HepG2 (cell line): Measurements from ENCODE around the gene BCAS1. TPM values are rescaled to one million over a fixed set of nuclear protein-coding genes. Genes with fewer than 3 reads are reported as not detected.
A peak's percentile ranks its signal among the peaks of the same experiment; 100 is the strongest.

Experiments used
- CREM ChIP-seq, 2 experiments: sonication (generic) in 1 of 2; formaldehyde crosslinking in 1 of 2; IDR thresholded peaks; 2 replicates each; pipeline versions ENCODE4 v1.4.0 to v1.6.1; 2016 to 2020; ENCODE audit warnings: antibody characterized with exemption in 1 of 2, mild to moderate bottlenecking in 1 of 2, missing genetic modification reagents in 1 of 2
- HNRNPK ChIP-seq: fragments of 200-400 bp; formaldehyde crosslinking; IDR thresholded peaks from 2 replicates; pipeline ENCODE4 v1.6.1; 2018; ENCODE audit warnings: low read length, low read depth, moderate library complexity, mild to moderate bottlenecking; ENCODE audit not compliant: poor library complexity, severe bottlenecking
- HOXA3 ChIP-seq: sonication (generic); formaldehyde crosslinking; IDR thresholded peaks from 2 replicates; pipeline ENCODE4 v1.5.0; 2020; ENCODE audit warnings: missing genetic modification reagents
- MTF2 ChIP-seq: sonication (generic); formaldehyde crosslinking; IDR thresholded peaks from 2 replicates; pipeline ENCODE4 v1.5.0; 2020; ENCODE audit warnings: missing genetic modification reagents, borderline replicate concordance
- PAX8 ChIP-seq: sonication (generic); formaldehyde crosslinking; IDR thresholded peaks from 2 replicates; pipeline ENCODE4 v1.8.0; 2022; ENCODE audit warnings: mild to moderate bottlenecking, missing genetic modification reagents, borderline replicate concordance
- PCBP1 ChIP-seq: fragments of 200-400 bp; formaldehyde crosslinking; IDR thresholded peaks from 2 replicates; pipeline ENCODE4 v1.6.1; 2017; ENCODE audit warnings: mild to moderate bottlenecking, low read depth, low read length, borderline replicate concordance
- SAP130 ChIP-seq: IDR thresholded peaks from 2 replicates; pipeline ENCODE4 v1.6.1; 2016; ENCODE audit warnings: low read depth
- STAG1 ChIP-seq: sonication (generic); formaldehyde crosslinking; IDR thresholded peaks from 2 replicates; pipeline ENCODE4 v1.4.0; 2020; ENCODE audit warnings: missing genetic modification reagents
- ZBTB20 ChIP-seq: sonication (generic); formaldehyde crosslinking; IDR thresholded peaks from 2 replicates; pipeline ENCODE4 v1.8.1; 2023; ENCODE audit warnings: missing genetic modification reagents, low read depth, mild to moderate bottlenecking, borderline replicate concordance
- ZNF264 ChIP-seq: sonication (generic); formaldehyde crosslinking; IDR thresholded peaks from 2 replicates; pipeline ENCODE4 v1.4.0; 2020; ENCODE audit warnings: missing genetic modification reagents
- ZNF333 ChIP-seq: sonication (generic); formaldehyde crosslinking; IDR thresholded peaks from 2 replicates; pipeline ENCODE4 v1.4.0; 2020; ENCODE audit warnings: mild to moderate bottlenecking, missing genetic modification reagents, borderline replicate concordance
- ZNF354B ChIP-seq: sonication (generic); formaldehyde crosslinking; IDR thresholded peaks from 2 replicates; pipeline ENCODE4 v1.8.0; 2022; ENCODE audit warnings: mild to moderate bottlenecking, missing genetic modification reagents
- ZNF430 ChIP-seq: sonication (generic); formaldehyde crosslinking; IDR thresholded peaks from 2 replicates; pipeline ENCODE4 v1.9.0; 2021; ENCODE audit warnings: mild to moderate bottlenecking, missing genetic modification reagents
- ZNF780A ChIP-seq: sonication (generic); formaldehyde crosslinking; IDR thresholded peaks from 2 replicates; pipeline ENCODE4 v1.8.0; 2022; ENCODE audit warnings: mild to moderate bottlenecking, missing genetic modification reagents, moderate library complexity
- polyA plus RNA-seq, 8 experiments: library from polyadenylated mRNA; depleted of rRNA in 3 of 8; stranded (reverse) in 7 of 8; unstranded in 1 of 8; fragments of >200 nt; fragmentation: Illumina TruSeq in 4 of 8; extraction: Trizol in 4 of 8; gene quantifications; 2 replicates each; pipeline versions ENCODE4 v1.2.1 to v1.2.3, GENCODE V29; 2011 to 2016; ENCODE audit warnings: low read depth in 4 of 8, missing spikeins in 1 of 8, mixed read lengths in 1 of 8; ENCODE audit not compliant: insufficient read depth in 1 of 8
- total RNA-seq, 5 experiments: library from RNA; depleted of rRNA; stranded (reverse); fragments of >200 nt; fragmentation: Illumina TruSeq; extraction: Trizol; gene quantifications; 2 replicates each; pipeline ENCODE4 v1.2.3, GENCODE V29; 2016; ENCODE audit warnings: low read depth in 1 of 5
- TF ChIP-seq, protein P1 (sequence below): sonication (generic); formaldehyde crosslinking; IDR thresholded peaks from 2 replicates; pipeline ENCODE4 v1.5.1; 2020; ENCODE audit warnings: missing genetic modification reagents, mild to moderate bottlenecking, borderline replicate concordance
- TF ChIP-seq, protein P2 (sequence below): fragments of 450-650 bp; IDR thresholded peaks from 2 replicates; pipeline ENCODE4 v1.6.1; 2016
- TF ChIP-seq, protein P3 (sequence below): sonication (generic); formaldehyde crosslinking; IDR thresholded peaks from 2 replicates; pipeline ENCODE4 v1.5.0; 2020; ENCODE audit warnings: missing genetic modification reagents, mild to moderate bottlenecking, borderline replicate concordance

The BCAS1 gene
- total and polyA plus RNA-seq, 2 of the 13 experiments (the other 11 are each of a cell fraction or from before 2014, with no cell fraction given) = 0.55 to 0.91 TPM

DNA sequence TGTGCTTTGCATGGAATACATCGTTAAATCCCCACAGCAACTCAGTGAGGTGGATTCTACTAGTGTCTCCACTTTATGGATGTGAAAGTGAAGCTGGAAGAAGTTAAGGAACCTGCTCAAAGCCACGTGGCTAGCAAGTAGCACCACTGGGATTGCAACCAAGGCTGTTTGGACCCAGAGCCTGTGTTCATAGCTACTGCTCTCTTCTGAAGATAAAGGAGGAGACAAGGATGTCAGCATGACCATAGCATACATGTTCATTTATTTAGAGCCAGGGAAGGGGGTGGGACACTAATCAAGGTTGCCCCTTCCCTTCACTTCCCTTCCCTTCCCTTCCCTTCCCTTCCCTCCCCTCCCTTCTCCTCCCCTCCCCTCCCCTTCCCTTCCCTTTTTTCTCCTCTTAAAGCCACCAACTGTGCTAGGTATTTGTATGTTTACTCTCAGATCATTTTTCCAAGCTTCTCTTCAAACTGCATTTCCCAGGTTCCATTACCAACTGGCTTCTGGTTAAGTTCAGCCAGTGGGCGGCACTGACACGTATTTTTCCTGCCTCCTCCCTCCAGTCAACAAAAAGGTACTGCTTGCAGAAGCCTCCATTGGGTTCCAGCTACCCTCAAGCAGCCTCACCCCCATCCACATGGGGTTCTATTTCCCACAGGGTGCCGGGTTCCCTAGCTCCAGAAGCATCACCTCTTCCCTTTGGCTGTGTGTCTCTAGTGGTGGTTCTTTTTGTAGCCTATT is 134.9 kb downstream of the BCAS1 start (continued):
- TF ChIP-seq, protein P1, sequence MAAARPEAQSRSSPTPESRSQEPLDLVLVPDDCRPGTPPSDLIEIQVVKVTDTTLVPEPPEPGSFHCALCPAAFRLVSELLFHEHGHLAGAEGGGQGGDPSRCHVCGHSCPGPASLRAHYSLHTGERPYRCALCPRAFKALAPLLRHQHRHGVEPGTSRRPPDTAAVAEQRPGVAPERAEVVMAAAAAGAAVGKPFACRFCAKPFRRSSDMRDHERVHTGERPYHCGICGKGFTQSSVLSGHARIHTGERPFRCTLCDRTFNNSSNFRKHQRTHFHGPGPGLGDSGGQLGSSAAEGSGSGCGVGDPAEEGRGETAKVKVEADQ = no peak
- TF ChIP-seq MTF2 (CRISPR knock-in tag) = no peak
- peak; percentile 100 for TF ChIP-seq HNRNPK
- peak; percentile 99 for TF ChIP-seq PCBP1
- TF ChIP-seq SAP130 (CRISPR knock-in tag) = 0 out of 2 replicates have a peak, but pooled peaks have one; percentile 14
- TF ChIP-seq ZNF264 (CRISPR knock-in tag) = no peak
- no peak for TF ChIP-seq CREM (IDR thresholded peaks at IDR 0.05)
- no peak for TF ChIP-seq CREM (CRISPR knock-in tag; IDR thresholded peaks at IDR 0.05)
- no peak for TF ChIP-seq ZNF333
- TF ChIP-seq ZNF430 (CRISPR knock-in tag) = no peak
- no peak for TF ChIP-seq STAG1 (CRISPR knock-in tag)
- TF ChIP-seq ZBTB20 (CRISPR knock-in tag) = no peak
- TF ChIP-seq ZNF780A (CRISPR knock-in tag) = no peak
- TF ChIP-seq HOXA3 = no peak
- no peak for TF ChIP-seq PAX8 (CRISPR knock-in tag)
- TF ChIP-seq, protein P2, sequence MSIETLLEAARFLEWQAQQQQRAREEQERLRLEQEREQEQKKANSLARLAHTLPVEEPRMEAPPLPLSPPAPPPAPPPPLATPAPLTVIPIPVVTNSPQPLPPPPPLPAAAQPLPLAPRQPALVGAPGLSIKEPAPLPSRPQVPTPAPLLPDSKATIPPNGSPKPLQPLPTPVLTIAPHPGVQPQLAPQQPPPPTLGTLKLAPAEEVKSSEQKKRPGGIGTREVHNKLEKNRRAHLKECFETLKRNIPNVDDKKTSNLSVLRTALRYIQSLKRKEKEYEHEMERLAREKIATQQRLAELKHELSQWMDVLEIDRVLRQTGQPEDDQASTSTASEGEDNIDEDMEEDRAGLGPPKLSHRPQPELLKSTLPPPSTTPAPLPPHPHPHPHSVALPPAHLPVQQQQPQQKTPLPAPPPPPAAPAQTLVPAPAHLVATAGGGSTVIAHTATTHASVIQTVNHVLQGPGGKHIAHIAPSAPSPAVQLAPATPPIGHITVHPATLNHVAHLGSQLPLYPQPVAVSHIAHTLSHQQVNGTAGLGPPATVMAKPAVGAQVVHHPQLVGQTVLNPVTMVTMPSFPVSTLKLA = no peak
- TF ChIP-seq ZNF354B (CRISPR knock-in tag) = no peak
- TF ChIP-seq, protein P3, sequence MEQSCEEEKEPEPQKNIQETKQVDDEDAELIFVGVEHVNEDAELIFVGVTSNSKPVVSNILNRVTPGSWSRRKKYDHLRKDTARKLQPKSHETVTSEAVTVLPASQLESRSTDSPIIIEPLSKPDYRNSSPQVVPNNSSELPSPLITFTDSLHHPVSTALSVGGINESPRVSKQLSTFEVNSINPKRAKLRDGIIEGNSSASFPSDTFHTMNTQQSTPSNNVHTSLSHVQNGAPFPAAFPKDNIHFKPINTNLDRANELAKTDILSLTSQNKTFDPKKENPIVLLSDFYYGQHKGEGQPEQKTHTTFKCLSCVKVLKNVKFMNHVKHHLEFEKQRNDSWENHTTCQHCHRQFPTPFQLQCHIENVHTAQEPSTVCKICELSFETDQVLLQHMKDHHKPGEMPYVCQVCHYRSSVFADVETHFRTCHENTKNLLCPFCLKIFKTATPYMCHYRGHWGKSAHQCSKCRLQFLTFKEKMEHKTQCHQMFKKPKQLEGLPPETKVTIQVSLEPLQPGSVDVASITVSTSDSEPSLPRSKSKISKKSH (CRISPR knock-in tag) = no peak
